Ishikawa (cell line): Measurements from ENCODE around the gene ITGBL1.

Source experiments
- CEBPB ChIP-seq: IDR thresholded peaks from 2 replicates; pipeline ENCODE4 v1.6.1; 2012
- CREB1 ChIP-seq: IDR thresholded peaks from 2 replicates; pipeline ENCODE4 v1.6.1; 2012; ENCODE audit warnings: low read depth
- EGR1 ChIP-seq: IDR thresholded peaks from 2 replicates; pipeline ENCODE4 v1.6.1; 2012
- EP300 ChIP-seq: IDR thresholded peaks from 2 replicates; pipeline ENCODE4 v1.6.1; 2012; ENCODE audit warnings: borderline replicate concordance
- FOXM1 ChIP-seq: IDR thresholded peaks from 2 replicates; pipeline ENCODE4 v1.6.1; 2012; ENCODE audit warnings: low read depth, borderline replicate concordance
- MAX ChIP-seq: IDR thresholded peaks from 2 replicates; pipeline ENCODE4 v1.6.1; 2012
- NFIC ChIP-seq: IDR thresholded peaks from 2 replicates; pipeline ENCODE4 v1.6.1; 2012
- RAD21 ChIP-seq: IDR thresholded peaks from 2 replicates; pipeline ENCODE4 v1.6.1; 2012; ENCODE audit warnings: low read depth
- REST ChIP-seq: IDR thresholded peaks from 2 replicates; pipeline ENCODE4 v1.6.1; 2012; ENCODE audit warnings: low read depth, mild to moderate bottlenecking
- TAF1 ChIP-seq: IDR thresholded peaks from 2 replicates; pipeline ENCODE4 v1.6.1; 2012; ENCODE audit warnings: low read depth, mild to moderate bottlenecking
- TCF12 ChIP-seq: IDR thresholded peaks from 2 replicates; pipeline ENCODE4 v1.6.1; 2012; ENCODE audit warnings: low read depth
- TEAD4 ChIP-seq: IDR thresholded peaks from 2 replicates; pipeline ENCODE4 v1.6.1; 2012
- USF1 ChIP-seq: IDR thresholded peaks from 2 replicates; pipeline ENCODE4 v1.6.1; 2012
- YY1 ChIP-seq: IDR thresholded peaks from 2 replicates; pipeline ENCODE4 v1.6.1; 2012; ENCODE audit warnings: low read depth
- ZBTB7A ChIP-seq: IDR thresholded peaks from 2 replicates; pipeline ENCODE4 v1.6.1; 2012; ENCODE audit warnings: low read depth

ITGBL1 gene

GRCh38 chr13:101429733-101430132 lies 22.7 kb upstream of the ITGBL1 start:
- no peak for TF ChIP-seq TEAD4
- TF ChIP-seq EP300 = no peak
- TF ChIP-seq ZBTB7A = no peak
- TF ChIP-seq YY1 = no peak
- no peak for TF ChIP-seq FOXM1
- TF ChIP-seq CREB1 = no peak
- TF ChIP-seq USF1 = no peak
- no peak for TF ChIP-seq TCF12
- TF ChIP-seq MAX = no peak
- TF ChIP-seq NFIC = no peak
- TF ChIP-seq CEBPB = no peak
- no peak for TF ChIP-seq EGR1

- TF ChIP-seq RAD21 (no peak), MAX (no peak), YY1 (no peak), NFIC (no peak), TEAD4 (no peak), CREB1 (no peak), TCF12 (no peak), EGR1 (no peak), REST (no peak), FOXM1 (no peak), EP300 (no peak), ZBTB7A (no peak), CEBPB (no peak), TAF1 (no peak), USF1 (no peak)
Measured at GRCh38 chr13:101433895-101434294, 18.6 kb upstream of the ITGBL1 start.

GRCh38 chr13:101434486-101434885 lies 18.0 kb upstream of the ITGBL1 start:
- TF ChIP-seq CEBPB (no peak), ZBTB7A (no peak), EP300 (no peak), YY1 (no peak), TCF12 (no peak), RAD21 (no peak), FOXM1 (no peak), NFIC (no peak), TEAD4 (no peak), USF1 (no peak), TAF1 (no peak), EGR1 (no peak), MAX (no peak)

- peak; percentile 43; the same call in 1 of the 2 replicates for TF ChIP-seq REST
- no peak for TF ChIP-seq TAF1
- no peak for TF ChIP-seq CEBPB
- no peak for TF ChIP-seq EP300
- TF ChIP-seq FOXM1 = no peak
- no peak for TF ChIP-seq EGR1
- no peak for TF ChIP-seq NFIC
- no peak for TF ChIP-seq RAD21
Measured at GRCh38 chr13:101447852-101448251, 4.6 kb upstream of the ITGBL1 start.

GRCh38 chr13:101449790-101450748 lies 2.4 kb upstream of the ITGBL1 start:
- TF ChIP-seq FOXM1 (no peak), USF1 (no peak), TEAD4 (no peak), CREB1 (no peak), EGR1 (no peak), EP300 (no peak), RAD21 (no peak), TCF12 (no peak), TAF1 (no peak), NFIC (no peak), REST (no peak), MAX (no peak), ZBTB7A (no peak), CEBPB (no peak), YY1 (no peak)
